Bronchial epithelial cell (primary cell): ENCODE data around the gene ST14. TPM values are rescaled to one million over a fixed set of nuclear protein-coding genes. Genes with fewer than 3 reads are reported as not detected.

Experiments
- DNase-seq: peaks from one replicate; pipeline ENCODE4 v3.0.0-alpha.2; 2010; ENCODE audit warnings: low read depth
- FAIRE-seq: peaks from 2 replicates; lab custom pipeline; 2011; peaks lifted over from hg19 to GRCh38; lab: Jason Lieb, UNC
- H3K27me3 ChIP-seq: 2 replicates; pipeline ENCODE4 v1.5.1; 2011; ENCODE audit warnings: low read length; ENCODE audit not compliant: control insufficient read depth, insufficient read depth
- H3K36me3 ChIP-seq: 2 replicates; pipeline ENCODE4 v1.5.1; 2011; ENCODE audit warnings: low read length; ENCODE audit not compliant: control insufficient read depth, insufficient read depth
- H3K4me3 ChIP-seq: 2 replicates; pipeline ENCODE4 v1.5.1; 2011; ENCODE audit warnings: mild to moderate bottlenecking, low read depth, low read length, control low read depth
- CTCF ChIP-seq: IDR thresholded peaks from 2 replicates; pipeline ENCODE4 v1.5.1; 2011; ENCODE audit warnings: mild to moderate bottlenecking, moderate library complexity, low read length, control low read depth, inconsistent platforms; ENCODE audit not compliant: insufficient read depth, severe bottlenecking
- total RNA-seq: library from RNA; depleted of rRNA; stranded (reverse); fragments of >200 nt; gene quantifications from 2 replicates; pipeline ENCODE4 v1.2.1, GENCODE V29; 2014

The ST14 gene
- total RNA-seq, 1 donor from 2014 or later, result 79.2 TPM

GRCh38 chr11:130145975-130146776, 13.4 kb upstream of the ST14 start:
- peak; percentile 79 for TF ChIP-seq CTCF
- H3K4me3 ChIP-seq, result no peak overlapping the region
- DNase-seq (peak; percentile 94), FAIRE-seq (peak; percentile 97)
- no peaks in the 10 kb centered on the region for H3K27me3 ChIP-seq
- peaks cover 23% of the 10 kb centered on the region for H3K36me3 ChIP-seq

- Histone ChIP-seq H3K4me3 (no peak overlapping the region), H3K36me3 (peaks cover 17% of the 10 kb centered on the region), H3K27me3 (no peaks in the 10 kb centered on the region)
- no peak for TF ChIP-seq CTCF
- FAIRE-seq, result no peak
- no peak for DNase-seq
Observed at GRCh38 chr11:130146796-130147195, 12.8 kb upstream of the ST14 start.

GRCh38 chr11:130148796-130149326, 10.7 kb upstream of the ST14 start:
- FAIRE-seq (no peak), DNase-seq (no peak)
- TF ChIP-seq CTCF, result no peak
- Histone ChIP-seq H3K4me3 (no peak overlapping the region), H3K27me3 (no peaks in the 10 kb centered on the region), H3K36me3 (peaks cover 6% of the 10 kb centered on the region)

- Histone ChIP-seq H3K4me3 (no peak overlapping the region), H3K27me3 (no peaks in the 10 kb centered on the region), H3K36me3 (no peaks in the 10 kb centered on the region)
- DNase-seq (no peak), FAIRE-seq (no peak)
- no peak for TF ChIP-seq CTCF
Observed at GRCh38 chr11:130150790-130151189, 8.8 kb upstream of the ST14 start.

- Histone ChIP-seq H3K4me3 (no peak overlapping the region), H3K27me3 (no peaks in the 10 kb centered on the region), H3K36me3 (no peaks in the 10 kb centered on the region)
- FAIRE-seq, result no peak
- TF ChIP-seq CTCF, result no peak
- DNase-seq, result no peak
Observed at GRCh38 chr11:130151196-130151595, 8.4 kb upstream of the ST14 start.
